Activated CD8-positive, alpha-beta memory T cell treated with anti-CD3 and anti-CD28 coated beads, Interleukin-2, amount 50 U/mL, for 24 hours (primary cell): ENCODE measurements around the gene PRR19.

ENCODE experiments used
- DNase-seq: peaks from one replicate; pipeline ENCODE4 v3.0.0-alpha.2; 2020; ENCODE audit errors: extremely low read depth

The PRR19 gene

GRCh38 chr19:42349378-42350107 is 47.6 kb downstream of the PRR19 start:
- DNase-seq = no peak

DNA sequence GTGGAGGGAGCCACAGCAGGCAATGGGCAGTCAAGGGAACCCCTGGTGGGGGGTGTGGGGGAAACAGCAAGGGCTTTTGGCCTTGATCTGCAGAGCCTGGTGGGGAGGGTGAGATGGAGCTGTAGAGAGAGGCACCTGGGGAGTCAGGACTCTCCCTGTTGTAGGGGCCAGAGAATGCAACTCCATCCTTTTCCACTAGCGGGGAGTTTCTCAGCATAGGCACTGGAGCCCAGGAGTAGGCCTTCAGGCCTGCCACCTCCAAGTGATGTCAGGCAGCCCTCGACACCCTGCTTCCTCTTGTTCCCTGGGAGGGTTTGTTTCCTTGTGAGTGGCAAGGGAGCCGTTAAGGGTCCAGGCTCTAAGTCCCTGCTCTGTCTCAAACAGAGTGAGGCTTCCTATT is 48.5 kb downstream of the PRR19 start:
- no peak for DNase-seq

- DNase-seq = no peak
These were observed 49.3 kb downstream of the PRR19 start for GRCh38 chr19:42351079-42351735.

DNA sequence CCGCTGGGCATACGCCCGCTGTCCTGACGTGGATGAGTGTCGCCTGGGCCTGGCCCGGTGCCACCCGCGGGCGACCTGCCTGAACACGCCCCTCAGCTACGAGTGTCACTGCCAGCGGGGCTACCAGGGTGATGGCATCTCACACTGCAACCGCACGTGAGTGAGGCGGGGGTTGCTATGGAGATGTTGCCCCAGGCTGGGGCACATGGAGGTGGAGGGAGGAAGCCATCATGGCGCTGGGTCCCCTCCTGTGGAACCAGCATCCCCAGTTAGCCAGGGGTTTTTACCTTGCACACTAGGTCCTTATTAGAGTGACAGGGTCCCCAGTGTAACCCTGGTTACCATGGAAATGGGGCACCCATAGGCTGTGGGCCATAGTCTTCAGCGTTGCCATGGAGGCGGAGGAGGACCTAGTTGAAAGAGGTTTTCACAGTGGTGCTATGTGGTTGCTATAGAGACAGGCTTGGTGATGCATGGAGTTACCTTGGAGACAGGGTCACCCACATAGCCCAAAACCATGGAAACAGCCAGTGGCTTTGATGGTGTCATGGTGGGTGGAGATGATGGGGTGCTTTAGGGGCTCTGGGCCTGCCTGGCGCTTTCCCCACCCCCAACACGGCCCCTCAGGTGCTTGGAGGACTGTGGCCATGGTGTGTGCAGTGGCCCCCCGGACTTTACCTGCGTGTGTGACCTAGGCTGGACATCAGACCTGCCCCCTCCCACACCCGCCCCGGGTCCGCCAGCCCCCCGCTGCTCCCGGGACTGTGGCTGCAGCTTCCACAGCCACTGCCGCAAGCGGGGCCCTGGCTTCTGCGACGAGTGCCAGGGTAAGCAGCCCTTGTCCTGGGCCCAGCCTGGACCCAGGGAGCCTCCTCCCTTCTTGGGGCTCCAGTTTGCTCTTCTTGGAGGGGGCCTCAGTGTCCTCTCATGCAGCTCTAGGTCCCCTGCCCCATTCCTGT is 50.6 kb downstream of the PRR19 start:
- no peak for DNase-seq

- DNase-seq = no peak
These were observed 51.5 kb downstream of the PRR19 start for GRCh38 chr19:42353341-42354015.

GRCh38 chr19:42355896-42356295 is 54.0 kb downstream of the PRR19 start:
- DNase-seq = no peak

DNA sequence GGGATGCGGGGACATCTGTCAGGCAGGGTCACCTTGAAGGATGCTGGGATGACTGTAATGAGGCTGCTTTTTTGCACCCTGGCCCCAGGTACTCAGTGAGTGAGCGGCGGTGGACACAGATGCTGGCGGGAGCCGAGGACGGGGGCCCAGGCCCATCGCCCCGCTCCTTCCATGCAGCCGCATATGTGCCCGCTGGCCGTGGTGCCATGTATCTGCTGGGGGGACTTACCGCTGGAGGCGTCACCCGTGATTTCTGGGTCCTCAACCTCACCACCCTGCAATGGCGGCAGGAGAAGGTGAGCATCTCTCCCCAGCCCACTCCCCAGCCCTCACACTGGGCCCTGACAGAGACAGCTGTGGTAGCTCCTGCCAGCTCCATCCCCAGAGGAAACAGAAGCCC is 54.8 kb downstream of the PRR19 start:
- DNase-seq = no peak

DNA sequence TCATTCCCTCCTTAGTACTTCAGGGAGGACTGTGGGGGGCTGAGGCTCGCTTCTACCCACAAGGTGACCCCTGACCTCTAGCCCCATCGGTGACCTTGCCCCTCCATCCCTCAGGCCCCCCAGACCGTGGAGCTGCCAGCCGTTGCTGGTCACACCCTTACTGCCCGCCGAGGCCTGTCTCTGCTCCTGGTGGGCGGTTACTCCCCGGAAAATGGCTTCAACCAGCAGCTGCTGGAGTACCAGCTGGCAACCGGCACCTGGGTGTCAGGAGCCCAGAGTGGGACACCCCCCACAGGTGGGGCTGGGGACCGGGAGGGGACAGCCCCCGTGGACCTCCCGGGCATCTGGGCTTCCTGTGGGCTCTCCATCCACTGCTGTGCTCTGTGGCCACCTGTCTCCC is 55.4 kb downstream of the PRR19 start:
- no peak for DNase-seq
